ENCODE data around the gene CENPP.

CENPP gene

GRCh38 chr9:92665836-92666235 lies 340.1 kb downstream of the CENPP start:
- Histone ChIP-seq H3K9ac (ENCODE audit: low read length) (no peak overlapping the region), H3K4me3 (ENCODE audit: low read length) (no peak overlapping the region), H3K4me1 (ENCODE audit: control insufficient read depth, insufficient read depth, low read length) (peaks cover 7% of the 10 kb centered on the region), H3K36me3 (ENCODE audit: control insufficient read depth, insufficient read depth, low read length) (no peaks in the 10 kb centered on the region), H3K27me3 (ENCODE audit: control insufficient read depth, insufficient read depth, low read length) (no peaks in the 10 kb centered on the region), H3K27ac (ENCODE audit: low read depth, low read length) (no peak overlapping the region)

DNA sequence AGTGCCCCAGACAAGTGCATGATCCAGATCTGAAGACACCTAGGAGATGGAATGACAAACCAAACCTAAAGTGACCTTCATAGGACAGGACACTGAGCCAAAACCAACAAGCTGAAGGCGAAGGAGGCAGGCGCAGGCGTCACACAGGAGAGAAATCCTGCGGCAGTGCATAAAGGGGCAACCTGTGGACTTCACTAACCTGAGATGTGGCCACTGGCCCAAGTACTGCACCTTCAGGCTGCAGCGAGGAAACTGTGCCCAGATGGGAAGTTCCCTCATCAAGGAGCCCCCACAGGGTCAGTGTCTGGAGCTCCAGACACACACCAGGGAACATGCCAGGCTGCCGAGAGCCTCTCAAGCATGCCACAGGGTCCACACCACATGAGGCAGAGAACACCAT lies 340.5 kb downstream of the CENPP start:
- H3K27ac ChIP-seq (ENCODE audit: low read depth, low read length) = no peak overlapping the region

GRCh38 chr9:92666912-92667532 lies 341.3 kb downstream of the CENPP start:
- no peak overlapping the region for H3K9ac ChIP-seq (ENCODE audit: low read length)
- peaks cover 12% of the 10 kb centered on the region for H3K4me1 ChIP-seq (ENCODE audit: control insufficient read depth, insufficient read depth, low read length)

More for the DNA sequence above, 340.5 kb downstream of the CENPP start:
- Histone ChIP-seq H3K36me3 (ENCODE audit: control insufficient read depth, insufficient read depth, low read length) (no peaks in the 10 kb centered on the region), H3K27me3 (ENCODE audit: control insufficient read depth, insufficient read depth, low read length) (no peaks in the 10 kb centered on the region), H3K4me3 (ENCODE audit: low read length) (no peak overlapping the region), H3K4me1 (ENCODE audit: control insufficient read depth, insufficient read depth, low read length) (peaks cover 10% of the 10 kb centered on the region), H3K9ac (ENCODE audit: low read length) (no peak overlapping the region)

GRCh38 chr9:92668746-92669526 lies 343.2 kb downstream of the CENPP start:
- Histone ChIP-seq H3K36me3 (ENCODE audit: control insufficient read depth, insufficient read depth, low read length) (no peaks in the 10 kb centered on the region), H3K9ac (ENCODE audit: low read length) (peak overlapping the region; percentile 19), H3K27me3 (ENCODE audit: control insufficient read depth, insufficient read depth, low read length) (no peaks in the 10 kb centered on the region), H3K27ac (ENCODE audit: low read depth, low read length) (peak overlapping the region; percentile 68), H3K4me3 (ENCODE audit: low read length) (peak overlapping the region; percentile 86), H3K4me1 (ENCODE audit: control insufficient read depth, insufficient read depth, low read length) (peaks cover 12% of the 10 kb centered on the region)

More at GRCh38 chr9:92666912-92667532, 341.3 kb downstream of the CENPP start:
- no peak overlapping the region for H3K27ac ChIP-seq (ENCODE audit: low read depth, low read length)
- H3K4me3 ChIP-seq (ENCODE audit: low read length) = no peak overlapping the region
- H3K36me3 ChIP-seq (ENCODE audit: control insufficient read depth, insufficient read depth, low read length) = no peaks in the 10 kb centered on the region
- H3K27me3 ChIP-seq (ENCODE audit: control insufficient read depth, insufficient read depth, low read length) = no peaks in the 10 kb centered on the region

DNA sequence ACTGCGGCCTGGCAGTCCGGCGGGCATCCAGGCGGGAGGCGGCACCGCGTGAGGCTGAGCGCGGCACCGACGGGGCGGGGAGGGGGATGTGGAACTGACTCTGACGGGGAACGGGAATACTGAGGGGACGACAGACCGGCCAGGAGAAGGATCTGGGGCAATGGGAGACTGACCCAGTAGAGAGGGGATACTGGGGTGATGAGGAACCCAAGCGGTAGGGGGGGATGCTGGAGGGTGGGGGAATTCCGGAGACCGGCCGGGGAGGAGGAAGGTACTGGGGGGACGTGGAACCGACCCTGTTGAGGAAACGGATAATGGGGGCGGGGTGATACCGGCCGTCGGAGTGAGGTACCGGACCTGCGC lies 343.8 kb downstream of the CENPP start:
- Histone ChIP-seq H3K36me3 (ENCODE audit: control insufficient read depth, insufficient read depth, low read length) (no peaks in the 10 kb centered on the region), H3K27ac (ENCODE audit: low read depth, low read length) (peak overlapping the region; percentile 68), H3K4me1 (ENCODE audit: control insufficient read depth, insufficient read depth, low read length) (peaks cover 12% of the 10 kb centered on the region), H3K4me3 (ENCODE audit: low read length) (peak overlapping the region; percentile 86), H3K9ac (ENCODE audit: low read length) (peak overlapping the region; percentile 19), H3K27me3 (ENCODE audit: control insufficient read depth, insufficient read depth, low read length) (no peaks in the 10 kb centered on the region)

All from rectal smooth muscle tissue (tissue), 1 donor.